ENCODE data around the gene PSAT1.
A peak's percentile ranks its signal among the peaks of the same experiment; 100 is the strongest.
"Not testable (repeated sequence)": the region's sequence is repeated elsewhere in the genome, so short reads cannot be mapped to it uniquely, and the experiment has no call there.

Gene PSAT1

DNA sequence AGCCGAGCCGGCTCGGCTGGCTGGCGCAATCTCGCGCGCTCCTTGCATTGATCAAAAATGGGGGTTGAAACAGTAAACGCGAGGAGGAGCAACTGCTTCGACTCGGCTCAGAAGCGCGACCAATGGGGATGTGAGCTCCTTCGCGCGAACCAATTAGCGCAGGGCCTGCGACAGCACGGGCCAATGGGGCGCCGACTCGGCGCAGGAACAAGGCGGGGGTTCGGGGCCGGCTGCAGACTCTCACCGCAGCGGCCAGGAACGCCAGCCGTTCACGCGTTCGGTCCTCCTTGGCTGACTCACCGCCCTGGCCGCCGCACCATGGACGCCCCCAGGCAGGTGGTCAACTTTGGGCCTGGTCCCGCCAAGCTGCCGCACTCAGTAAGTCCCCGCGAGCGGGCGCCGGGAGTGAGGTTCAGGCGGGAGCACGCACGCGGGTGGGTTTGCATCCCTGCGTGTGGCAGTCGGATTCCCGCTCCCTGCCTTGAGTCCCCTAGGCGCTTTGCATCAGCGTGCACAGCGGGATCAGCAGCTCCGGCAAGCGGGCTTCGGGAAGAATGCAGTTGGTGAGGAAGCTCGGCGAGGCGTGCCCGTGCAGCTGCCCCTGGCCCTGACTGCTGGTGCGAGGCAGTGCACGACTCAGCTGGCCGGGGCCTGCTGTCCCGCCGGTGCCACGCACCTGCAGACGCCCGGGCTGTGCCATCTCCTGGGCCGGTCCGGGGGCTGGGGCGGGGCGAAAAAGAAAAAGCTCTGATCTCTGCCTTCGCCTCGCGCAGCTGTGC, at the start of gene PSAT1:
TSS of gene PSAT1 (plus strand) at position 233 of the 779 bp plus-strand sequence. CDS start at position 319, 86 bp downstream.
- DNase-seq (ENCODE audit: low spot score) = peak; percentile 96

DNA sequence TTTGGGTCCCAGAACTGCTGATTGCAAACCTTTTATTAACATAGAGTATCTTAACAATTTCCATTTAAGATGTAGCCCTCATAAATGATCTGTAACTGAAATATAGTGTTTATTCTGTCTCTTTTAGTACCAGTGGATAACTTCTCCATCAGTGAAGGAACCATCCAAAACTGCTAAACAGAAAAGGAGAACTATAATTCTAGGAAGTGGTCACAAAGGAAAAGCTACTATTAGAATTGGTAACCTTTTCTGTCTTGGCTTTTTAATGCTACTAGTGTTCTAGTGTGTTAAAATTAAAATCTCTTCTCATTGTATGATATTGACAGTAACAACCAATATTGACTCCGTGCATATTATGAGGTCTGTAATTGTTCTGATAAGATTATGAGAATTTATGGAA, 48.3 kb upstream of the PSAT1 start:
- no peak for DNase-seq (ENCODE audit: low spot score)

DNA sequence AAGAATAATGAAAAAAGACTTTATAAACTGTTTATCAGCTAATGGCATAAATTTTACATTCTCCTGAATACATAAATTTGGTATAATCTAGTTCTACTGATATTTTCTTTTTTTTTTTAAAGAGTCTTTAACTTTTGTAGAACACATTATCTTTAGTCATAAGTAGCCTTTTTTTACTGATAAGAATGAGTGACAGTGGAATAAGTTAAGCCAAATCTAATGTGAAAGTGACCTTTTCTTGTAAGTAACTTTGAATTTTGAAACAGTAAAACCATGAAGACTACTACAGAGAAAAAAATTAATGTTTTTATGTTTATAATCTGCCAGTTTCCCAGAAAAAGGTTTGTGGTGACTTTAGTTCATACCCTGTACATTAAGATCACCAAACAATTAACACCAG, 47.4 kb upstream of the PSAT1 start:
- DNase-seq (ENCODE audit: low spot score) = no peak

DNA sequence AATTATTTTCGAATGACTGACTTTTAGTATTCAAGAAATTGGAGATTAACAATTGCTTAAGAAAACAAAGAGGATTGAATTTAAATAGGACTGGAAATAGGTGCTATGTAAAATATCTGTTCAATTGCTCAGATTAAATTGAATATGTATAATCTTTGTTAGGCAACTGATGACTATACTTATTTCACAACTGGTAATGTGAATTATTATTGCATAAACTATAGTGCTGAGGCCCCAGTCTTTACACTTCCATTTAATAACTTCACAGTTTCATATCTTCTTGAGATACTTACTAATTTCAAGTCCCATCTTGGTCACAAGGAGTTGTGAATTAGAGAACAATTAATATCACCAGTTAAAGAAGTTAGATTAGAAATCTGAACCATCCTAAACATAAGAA, 44.3 kb upstream of the PSAT1 start:
- no peak for DNase-seq (ENCODE audit: low spot score)

DNA sequence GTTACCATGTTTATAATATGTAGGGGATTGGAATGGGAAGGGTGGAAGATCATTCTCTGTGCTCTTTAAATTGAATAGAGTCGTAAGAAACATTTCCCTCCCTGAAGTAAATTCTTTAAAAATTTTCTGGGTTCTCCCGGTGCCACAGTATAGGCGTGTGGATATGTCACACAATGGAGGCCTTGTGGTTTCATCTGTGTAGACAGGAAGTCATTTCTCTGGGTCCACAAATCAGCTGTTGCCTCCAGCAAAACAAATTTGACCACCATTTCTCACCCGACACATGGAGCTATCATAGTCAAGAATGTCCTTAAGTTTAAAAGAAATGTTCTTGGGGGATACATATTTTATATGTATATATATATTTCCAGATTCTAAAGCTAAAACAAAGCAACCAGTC, 43.6 kb upstream of the PSAT1 start:
- DNase-seq (ENCODE audit: low spot score) = no peak

DNA sequence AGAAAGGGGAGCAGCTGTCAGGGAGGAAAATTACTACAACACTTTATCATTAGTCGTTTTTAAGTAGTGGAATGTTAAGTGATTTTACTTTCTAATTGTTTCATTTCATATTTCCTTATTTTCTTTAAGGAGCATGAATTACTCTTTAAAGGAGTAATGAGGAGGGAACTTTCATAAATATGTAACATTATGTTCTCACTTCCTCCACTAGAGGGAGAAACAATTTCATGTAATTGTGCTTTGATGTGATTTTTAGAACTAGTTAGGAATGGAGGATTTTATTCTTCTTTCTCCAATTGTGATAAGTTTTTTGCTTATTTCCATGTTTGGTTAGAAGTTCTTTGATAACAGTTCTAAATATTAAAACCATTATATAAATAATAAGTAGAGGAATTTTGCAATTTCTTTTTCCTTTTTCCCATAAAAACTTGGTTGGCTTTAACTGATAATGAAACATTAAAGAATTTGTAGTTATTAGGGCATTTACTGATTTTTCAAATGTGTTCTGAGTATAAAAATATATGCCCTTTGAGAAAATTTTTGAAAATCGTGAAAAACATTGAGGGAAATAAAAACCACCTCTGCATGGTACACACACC, 35.4 kb upstream of the PSAT1 start:
- peak; percentile 50 for DNase-seq (ENCODE audit: low spot score)

DNA sequence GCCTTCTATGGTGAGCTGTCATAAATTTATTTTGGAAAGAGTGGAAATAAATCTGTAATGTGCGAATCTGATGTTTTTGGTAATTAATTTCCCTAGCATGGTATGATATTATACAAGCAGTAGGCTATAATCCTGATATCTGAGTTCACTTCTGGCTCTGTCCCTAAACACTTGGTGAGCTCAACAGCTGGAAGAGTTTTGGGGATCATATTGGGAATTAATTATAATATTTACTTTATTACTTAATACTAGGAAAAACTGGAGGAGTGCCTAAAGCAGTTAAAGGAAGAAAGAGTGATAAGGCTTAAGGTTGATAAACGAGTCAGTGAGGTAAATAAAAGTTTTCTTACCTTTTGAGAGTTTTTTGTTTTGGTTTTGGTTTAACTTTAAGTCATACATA, 34.3 kb upstream of the PSAT1 start:
- no peak for DNase-seq (ENCODE audit: low spot score)

DNA sequence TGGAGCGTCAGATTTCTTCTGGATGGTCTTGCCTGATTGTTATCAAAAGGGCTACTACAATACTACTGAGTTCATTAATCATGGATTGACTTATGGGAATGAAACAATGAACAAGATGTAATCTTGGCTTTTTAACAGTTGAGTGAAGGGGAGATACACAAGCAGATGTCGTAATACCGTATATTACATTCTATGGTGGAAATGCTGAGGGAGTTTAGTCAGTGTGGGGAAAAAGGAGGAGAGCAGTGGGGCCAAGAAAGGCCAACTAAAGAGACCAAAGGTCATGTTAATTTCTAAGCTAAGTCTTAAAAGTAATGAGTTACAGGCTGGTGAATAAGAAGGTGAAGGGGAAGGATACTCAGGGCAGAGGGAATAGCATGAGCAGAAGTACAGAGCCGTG, 29.0 kb upstream of the PSAT1 start:
- no peak for DNase-seq (ENCODE audit: low spot score)

DNA sequence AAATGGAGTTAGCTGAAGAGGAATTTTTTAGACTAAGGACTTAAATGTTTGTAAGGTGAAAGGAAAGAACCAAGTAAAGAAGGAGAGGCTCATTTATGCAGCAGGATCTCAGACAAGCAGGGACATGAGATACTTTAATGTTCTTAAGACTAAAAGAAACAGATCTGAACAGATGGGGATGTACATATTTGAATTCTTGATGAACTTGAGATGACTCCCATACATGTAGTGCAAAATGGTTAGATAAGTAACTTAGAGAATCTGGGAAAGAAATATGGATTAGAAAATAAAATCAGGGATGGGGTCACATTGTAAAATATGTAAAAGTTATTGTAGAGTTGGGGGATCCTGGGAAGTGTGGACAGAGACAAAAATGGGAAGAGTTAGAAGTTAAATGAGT, 27.1 kb upstream of the PSAT1 start:
- DNase-seq (ENCODE audit: low spot score) = no peak

DNA sequence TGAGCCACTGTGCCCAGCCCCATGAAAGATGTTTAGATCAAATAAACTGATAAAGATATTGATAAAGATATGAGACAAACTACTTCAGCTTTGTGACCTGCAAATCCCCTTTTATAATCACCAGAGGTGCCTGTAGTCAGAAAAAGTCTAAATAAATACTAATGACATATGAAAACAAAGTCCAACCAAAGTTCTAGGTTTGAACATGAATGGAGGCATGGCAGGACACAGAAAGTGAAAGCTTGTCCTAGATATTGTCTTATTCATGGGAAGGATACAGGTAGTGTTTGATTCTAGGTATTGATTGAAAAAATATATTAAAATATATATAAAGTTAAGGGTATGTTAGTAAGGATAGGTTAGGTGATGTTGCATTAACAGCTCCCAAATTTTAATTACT, 24.6 kb upstream of the PSAT1 start:
- no peak for DNase-seq (ENCODE audit: low spot score)

DNA sequence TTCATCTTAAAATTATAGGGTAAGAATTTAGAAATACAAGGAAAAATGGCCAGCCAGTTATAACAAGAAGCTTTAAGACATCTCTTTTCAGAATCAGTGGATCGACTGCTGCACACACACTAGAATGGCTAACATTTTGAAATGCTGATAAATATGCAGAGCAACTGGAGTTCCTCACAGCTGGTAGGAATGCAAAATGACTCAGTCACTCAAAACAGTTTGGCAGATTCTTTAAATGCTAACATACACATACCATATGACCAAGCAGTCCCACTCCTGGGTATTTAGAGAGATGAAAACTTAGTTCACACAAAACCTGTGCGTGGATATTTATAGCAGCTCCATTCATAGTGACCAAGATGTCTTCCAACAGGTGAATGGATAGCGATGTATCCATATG, 23.2 kb upstream of the PSAT1 start:
- no peak for DNase-seq (ENCODE audit: low spot score)

DNA sequence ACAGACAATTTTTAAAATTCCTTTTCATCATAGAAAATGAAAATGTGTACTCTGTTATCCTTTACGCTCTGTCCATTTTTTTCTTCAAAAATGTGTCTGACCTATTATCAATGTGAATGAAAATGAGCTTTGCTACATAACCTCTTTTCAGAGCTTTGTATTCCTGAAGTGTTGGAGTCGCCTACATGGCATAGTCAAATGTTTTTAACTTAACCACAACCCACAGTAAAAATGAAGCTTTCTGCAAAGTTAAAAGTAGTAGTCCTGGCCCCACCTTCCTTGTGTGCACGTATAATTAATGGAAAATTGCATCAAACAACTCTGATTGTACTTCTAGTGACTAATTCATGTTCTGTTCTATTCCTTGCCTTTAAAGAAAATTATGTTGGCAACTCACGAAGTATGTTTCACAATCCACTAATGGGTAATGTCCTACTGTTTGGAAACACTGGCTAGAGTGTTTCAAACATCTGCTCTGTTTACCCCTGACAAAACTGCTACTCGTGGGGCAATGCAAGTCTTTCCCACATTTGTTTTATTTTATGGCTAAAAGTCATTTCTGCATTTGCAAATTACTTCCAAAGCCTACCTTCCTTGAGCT, 18.6 kb upstream of the PSAT1 start:
- DNase-seq (ENCODE audit: low spot score) = no peak

DNA sequence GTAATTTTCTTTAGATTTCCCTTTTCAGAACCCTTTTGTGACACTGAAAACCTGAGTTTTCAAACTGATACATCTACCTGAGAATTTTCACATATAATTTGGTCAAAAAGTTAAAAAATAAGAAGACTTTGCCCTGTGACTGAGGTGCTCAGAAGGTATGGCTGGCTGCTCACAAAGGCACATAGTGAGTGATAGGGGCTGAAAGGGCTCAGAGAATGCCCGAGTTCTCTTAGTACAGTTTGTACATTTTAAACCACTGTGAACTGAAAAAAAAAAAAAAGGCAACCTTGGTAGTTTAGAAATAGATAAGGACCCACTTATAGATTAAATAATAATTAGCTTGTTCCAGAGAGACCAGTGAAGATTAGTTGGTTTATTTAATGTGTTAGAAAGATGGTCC, 18.1 kb upstream of the PSAT1 start:
- no peak for DNase-seq (ENCODE audit: low spot score)

DNA sequence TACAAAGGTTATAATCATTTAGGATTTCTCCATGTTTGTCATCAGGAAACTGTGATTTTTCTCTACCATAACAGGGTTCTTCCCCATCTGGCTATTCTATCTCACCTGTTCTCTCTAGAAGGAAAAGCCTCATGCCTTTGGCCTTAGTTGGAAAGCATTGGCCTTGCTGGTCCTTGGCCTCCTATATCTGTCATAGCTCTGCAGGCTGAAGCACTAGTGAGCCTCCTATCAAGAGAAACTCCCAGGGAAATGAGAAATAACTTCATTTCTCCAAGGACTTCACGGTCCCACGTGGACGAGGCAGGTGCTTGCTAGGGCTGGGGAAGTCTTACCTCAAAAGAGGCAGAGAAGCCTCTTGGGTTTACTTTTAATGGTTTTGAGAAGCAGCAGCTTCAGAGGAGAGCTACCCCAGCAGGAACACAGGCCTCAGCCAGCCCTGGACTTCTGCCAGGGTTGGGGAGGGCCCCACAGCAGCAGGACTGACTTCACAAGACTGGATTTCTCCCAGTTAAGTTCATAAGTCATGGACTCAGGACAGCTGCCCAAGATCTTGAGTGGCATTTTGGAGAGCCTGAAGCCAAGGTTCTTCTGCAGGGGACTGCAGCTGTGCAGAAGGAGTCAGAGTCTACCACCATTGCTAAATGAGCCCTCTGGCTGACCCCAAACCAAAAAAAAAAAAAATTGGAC, 15.8 kb upstream of the PSAT1 start:
- peak; percentile 52 for DNase-seq (ENCODE audit: low spot score)

DNA sequence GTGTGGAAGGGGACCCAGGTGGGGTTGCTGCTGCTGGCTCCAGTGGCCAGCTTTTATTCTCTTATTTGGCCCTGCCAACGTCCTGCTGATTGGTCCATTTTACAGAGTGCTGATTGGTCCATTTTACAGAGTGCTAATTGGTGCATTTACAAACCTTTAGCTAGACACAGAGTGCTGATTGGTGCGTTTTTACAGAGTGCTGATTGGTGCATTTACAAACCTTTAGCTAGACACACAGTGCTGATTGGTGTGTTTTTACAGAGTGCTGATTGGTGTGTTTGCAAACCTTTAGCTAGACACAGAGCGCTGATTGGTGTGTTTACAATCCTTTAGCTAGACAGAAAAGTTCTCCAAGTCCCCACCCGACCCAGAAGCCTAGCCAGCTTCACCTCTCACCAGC, 12.7 kb upstream of the PSAT1 start:
- not testable (repeated sequence) for DNase-seq (ENCODE audit: low spot score)

DNA sequence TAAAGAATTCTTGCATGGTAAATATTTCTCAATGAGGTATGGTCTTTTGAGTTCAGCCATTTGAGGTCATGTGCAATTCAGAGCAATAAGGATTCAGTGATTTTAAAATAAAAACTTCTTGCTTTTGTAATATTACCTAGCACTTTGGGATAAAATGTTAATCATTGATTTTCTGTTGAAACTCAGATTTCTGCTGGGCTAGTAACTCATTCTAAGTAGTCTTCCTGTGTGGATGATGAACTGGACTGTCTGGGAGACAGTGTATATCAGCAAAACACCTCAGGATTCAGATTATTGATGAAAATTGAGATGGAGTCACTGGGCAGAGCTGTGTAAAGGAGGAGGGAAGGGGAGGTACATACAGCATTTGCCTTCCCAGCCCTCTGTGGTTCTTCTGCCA, 10.8 kb upstream of the PSAT1 start:
- DNase-seq (ENCODE audit: low spot score) = no peak

DNA sequence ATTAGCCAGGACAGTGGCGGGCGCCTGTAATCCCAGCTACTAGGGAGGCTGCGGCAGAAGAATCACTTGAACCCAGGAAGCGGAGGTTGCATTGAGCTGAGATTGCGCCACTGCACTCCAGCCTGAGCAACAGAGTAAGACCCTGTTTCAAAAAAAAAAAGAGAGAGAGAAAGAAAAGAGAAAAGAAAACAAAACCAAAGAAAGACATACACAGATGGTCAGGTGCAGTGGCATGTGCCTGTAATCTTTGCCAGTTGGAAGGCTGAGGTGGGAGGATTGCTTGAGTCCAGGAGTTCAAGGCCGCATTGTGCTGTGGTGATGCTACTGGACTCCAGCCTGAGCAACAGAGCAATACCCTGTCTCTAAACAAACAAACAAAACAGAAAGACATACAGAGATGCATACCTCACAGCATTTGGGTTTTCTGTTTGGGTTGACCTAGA, 10.0 kb upstream of the PSAT1 start:
- no peak for DNase-seq (ENCODE audit: low spot score)

DNA sequence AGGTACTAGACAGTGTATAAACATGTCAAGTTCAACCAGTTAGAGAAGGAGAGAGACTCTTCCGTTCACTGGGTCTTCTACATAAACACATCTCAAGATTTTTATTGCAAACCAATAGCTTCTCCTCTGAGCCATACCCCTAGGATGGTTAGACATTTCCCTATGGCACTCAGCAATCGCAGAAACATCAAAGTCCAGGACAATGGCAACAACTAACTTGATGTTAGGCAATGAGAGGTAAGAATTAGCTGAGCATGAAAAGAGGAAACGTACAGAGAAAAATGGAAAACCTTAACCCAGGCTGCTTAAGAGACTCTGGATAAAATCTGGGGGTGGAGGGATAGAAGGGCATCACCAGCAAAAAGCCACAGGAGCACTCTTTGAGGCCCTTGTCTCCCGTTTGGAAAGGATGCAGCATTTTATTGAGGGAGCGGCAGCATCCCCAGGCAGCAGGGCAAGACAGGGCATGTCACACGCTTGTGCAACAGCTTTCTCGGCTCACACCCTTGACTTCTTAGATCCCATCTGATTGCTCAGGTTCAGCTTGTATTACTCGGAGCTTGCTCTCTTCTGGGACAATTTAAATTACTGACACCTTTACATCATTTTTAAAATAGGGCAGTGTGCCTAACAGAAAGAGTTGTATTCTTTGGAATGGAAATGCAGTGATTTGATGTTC, 8.6 kb upstream of the PSAT1 start:
- no peak for DNase-seq (ENCODE audit: low spot score)

DNA sequence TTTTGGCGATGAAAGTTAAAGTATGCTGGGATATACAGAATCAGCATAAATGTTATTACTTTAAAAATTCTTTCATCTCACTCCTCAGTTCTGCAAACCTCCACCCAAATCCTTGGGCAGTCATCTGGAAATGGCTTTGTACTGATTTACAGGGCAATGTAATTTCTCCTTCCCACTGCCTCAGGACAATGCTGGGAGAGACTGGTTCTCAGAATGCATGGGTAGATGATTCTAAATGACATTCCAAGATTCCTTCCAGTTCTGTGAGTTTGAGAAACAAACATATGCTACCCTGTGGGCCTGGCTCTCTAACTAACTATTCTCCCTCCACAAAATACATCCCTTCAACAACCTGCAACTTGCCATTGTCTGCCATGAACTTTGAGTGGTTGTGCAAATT, 7.5 kb upstream of the PSAT1 start:
- no peak for DNase-seq (ENCODE audit: low spot score)

DNA sequence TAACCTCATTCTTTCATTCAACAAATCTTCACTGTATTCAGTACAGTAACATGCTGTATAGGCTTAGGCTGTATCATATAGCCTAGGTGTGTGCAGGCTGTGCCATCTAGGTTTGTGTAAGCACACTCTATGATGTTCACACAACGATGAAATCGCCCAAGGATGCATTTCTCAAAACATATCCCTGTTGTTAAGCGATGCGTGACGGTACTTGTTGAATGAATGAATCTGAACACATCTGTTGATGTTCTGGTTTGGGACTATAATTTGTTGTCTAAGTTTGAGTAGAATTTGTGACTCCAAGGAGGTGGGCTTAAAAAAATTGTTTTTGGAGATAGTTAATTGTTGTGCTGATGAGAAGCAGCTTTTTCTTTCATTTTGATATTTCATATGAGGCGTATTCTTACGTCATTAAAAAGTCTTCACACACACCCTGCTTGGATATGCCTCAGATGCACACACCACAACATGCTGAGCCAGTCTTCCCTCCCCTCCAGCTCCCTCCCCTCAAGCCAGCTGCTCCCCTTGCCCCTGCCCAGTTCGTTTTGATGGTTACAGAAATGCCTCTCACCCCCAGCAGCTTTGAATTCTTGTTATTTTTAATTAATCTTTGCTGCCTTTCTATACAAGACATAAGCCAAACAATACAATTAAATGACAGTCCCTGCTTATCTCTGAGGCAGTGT, 5.5 kb upstream of the PSAT1 start:
- no peak for DNase-seq (ENCODE audit: low spot score)

DNA sequence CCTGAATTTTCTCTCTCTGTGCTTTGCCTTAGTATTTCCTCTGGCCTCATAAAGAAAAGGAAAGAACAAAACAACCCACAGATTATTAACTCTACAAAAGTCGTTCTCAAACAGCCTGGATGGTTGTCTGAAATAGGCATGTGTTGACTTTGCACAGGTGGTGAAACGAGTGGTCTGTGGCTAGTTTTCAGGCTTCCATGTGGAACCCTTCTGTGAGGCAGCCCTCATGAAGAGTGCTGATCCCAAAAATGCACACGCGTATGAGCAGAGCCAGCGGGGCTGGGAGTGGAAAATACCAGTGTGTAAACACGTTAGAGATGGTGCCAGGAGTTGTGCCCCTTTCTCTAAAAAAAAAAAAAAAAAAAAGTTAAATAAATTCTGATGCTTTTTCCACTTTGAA, 4.9 kb upstream of the PSAT1 start:
- no peak for DNase-seq (ENCODE audit: low spot score)

Data from Ammon's horn (tissue), 1 donor.